Renal pelvis (tissue), 4 donors: ENCODE data around the gene NFATC3. TPM values are rescaled to one million over a fixed set of nuclear protein-coding genes. Genes with fewer than 3 reads are reported as not detected.

Source experiments
- DNase-seq: peaks from one replicate; pipeline ENCODE4 v3.0.0-alpha.2; 2013
- polyA plus RNA-seq, 3 donors: library from polyadenylated mRNA; unstranded; fragments of 120-200 nt; gene quantifications; one replicate each; pipeline ENCODE4 v1.2.1, GENCODE V29; 2013; ENCODE audit not compliant: insufficient read length in 3 of 3

NFATC3 gene
- polyA plus RNA-seq, 3 donors = 30.9 to 35.0 (median 33.5) TPM

DNA sequence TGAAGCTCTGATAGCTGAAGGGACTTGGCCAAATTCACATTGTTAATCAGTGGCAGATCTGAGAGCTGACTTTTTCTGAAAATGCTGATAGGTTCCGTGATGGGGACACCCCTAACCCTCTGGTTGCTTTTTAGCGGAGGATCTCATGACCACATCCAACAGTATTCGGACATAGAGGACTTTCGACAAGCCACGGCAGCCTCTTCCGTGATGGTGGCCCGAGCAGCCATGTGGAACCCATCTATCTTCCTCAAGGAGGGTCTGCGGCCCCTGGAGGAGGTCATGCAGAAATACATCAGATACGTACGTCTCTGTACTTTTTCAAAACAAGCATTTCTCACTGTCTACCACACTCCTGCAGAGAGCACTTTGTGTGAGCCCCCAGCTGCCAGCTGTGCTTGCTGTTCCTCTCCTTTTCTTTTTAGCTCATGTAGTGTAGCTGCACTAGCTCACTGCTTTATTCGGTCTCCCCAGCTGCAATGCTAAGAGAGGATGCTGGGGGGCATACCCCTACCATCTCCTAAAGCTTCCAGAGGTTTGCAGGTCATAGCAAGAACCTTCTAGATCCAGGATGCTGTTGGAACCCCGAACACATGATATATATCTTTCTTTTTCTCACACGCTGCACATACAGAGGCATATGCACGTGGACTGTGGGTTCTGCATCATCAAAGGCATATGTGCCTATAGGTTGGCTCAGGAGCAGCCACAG, 14.2 kb upstream of the NFATC3 start:
- DNase-seq = no peak

DNA sequence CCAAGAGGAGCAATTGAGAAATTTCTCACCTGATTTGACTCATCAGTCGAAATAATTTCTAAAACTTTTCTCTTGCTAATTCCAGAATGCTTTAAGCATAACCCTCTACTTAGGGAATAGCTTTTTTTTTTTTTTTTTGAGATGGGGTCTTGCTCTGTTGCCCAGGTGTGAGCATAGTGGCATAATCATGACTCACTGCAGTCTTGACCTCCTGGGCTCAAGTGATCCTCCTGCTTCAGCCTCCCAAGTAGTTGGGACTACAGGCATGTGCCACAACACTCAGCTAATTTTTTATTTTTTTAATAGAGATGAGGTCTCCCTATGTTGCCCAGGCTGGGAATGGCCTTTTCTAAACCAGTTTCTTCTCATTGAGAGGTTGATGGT, 13.7 kb upstream of the NFATC3 start:
- DNase-seq = no peak

GRCh38 chr16:68072038-68072695, 13.0 kb upstream of the NFATC3 start:
- DNase-seq = no peak

GRCh38 chr16:68073902-68074760, 11.0 kb upstream of the NFATC3 start:
- DNase-seq = no peak

DNA sequence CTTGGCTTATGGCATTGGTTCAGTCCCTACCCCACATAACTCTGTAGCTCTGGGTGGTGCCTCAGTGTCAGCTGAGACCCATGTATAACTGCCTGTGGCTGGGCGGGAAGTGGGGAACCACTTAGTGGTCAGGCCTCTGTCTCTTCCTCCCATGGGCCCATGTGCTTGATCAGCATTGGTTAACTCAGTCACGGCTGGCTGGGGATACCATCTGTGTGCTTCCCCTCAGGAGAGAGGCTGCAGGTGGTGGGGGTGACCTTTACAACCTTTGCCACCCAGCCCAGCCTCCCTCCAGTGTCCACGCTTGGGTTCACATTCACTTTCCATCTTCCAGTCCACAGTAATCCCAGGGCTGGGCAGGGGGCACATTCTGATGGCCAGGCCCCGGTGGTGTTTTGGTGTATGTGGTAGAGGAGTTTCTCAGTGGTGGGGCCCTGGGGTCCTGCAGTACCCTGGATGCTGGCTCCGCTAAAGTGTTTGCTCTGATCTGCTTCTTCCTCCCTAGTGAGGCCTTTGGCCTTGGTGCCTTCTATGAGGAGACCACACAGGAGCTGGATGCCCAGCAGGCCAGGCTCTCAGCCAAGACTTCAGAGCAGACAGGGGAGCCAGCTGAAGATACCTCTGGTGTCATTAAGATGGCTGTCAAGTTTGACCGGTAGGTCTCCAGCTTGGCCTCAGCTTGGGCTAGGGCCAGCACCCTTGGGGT, 10.2 kb upstream of the NFATC3 start:
- DNase-seq = no peak

DNA sequence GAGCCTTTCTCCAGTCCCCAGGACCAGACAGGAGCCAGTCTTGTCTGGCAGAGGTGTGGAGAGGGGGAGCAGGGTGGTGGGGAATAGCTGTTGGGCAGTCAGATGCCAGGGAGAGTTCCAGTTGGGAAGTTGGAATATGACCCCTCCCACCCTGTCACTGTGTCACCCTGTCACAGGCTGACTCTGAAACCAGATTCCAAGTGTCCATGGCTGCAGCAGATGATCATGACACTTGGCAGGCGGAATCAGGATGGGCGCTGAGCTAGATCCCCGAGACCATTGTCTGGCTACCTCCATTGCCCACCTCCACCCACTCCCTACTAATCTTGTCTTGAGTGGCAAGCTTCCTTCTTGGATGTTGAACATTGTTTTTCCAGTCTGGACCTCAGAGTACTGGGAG, 9.2 kb upstream of the NFATC3 start:
- no peak for DNase-seq

DNA sequence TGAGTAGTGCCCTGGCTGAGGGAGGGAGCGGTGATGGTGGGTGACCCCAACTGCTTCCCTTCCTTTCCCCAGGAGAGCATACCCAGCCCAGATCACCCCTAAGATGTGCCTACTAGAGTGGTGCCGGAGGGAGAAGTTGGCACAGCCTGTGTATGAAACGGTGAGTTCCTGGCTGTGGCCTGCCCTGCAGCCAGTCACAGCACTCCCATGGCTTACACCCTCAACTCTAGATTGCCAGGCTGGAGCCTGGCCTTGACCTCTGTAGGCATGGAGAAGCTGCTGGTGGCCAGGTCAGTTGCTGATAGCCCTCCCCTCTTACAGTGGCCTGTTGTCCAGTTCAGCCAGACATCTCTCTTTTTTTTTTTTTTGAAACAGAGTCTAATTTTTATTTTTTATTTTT, 8.6 kb upstream of the NFATC3 start:
- DNase-seq = no peak

- no peak for DNase-seq
Measured at GRCh38 chr16:68077866-68078700, 7.1 kb upstream of the NFATC3 start.

GRCh38 chr16:68078701-68079375, 6.3 kb upstream of the NFATC3 start:
- DNase-seq = no peak

GRCh38 chr16:68079376-68079625, 5.9 kb upstream of the NFATC3 start:
- no peak for DNase-seq

DNA sequence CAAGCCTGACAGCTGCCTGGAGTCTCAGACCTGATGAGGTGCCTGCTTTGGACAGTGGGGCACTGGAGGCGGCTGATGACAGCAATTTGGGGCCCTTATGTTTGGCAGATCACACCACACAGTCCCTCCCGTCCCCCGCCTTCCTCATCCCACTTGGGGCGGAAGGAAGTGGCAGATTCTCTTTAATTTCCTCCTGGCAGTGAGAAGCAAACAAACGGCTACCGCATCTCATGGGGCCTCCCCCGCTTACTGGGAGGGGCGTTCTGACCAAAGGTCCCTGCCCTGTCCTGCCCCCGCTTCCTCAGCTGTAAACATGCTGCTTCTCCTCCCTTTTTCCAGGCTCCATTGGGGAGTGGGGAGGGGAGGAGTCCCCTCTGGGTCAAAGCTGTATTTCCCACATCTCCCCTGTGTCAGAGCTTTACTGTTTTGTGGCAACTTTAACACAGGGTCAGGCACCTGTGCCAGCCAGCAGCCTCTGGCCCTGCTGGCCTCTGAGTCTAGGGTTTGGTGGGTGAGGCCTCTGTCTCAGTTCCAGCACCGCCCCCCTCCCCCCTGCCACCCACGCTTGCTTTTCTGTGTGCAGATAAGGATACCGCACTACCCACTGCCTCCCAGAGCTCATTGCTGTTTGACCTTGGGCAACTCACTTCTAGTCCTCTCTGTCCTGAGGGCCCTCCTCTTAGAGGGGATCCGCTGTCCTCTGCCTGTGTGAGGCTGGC, 5.4 kb upstream of the NFATC3 start:
- DNase-seq = peak; percentile 84

DNA sequence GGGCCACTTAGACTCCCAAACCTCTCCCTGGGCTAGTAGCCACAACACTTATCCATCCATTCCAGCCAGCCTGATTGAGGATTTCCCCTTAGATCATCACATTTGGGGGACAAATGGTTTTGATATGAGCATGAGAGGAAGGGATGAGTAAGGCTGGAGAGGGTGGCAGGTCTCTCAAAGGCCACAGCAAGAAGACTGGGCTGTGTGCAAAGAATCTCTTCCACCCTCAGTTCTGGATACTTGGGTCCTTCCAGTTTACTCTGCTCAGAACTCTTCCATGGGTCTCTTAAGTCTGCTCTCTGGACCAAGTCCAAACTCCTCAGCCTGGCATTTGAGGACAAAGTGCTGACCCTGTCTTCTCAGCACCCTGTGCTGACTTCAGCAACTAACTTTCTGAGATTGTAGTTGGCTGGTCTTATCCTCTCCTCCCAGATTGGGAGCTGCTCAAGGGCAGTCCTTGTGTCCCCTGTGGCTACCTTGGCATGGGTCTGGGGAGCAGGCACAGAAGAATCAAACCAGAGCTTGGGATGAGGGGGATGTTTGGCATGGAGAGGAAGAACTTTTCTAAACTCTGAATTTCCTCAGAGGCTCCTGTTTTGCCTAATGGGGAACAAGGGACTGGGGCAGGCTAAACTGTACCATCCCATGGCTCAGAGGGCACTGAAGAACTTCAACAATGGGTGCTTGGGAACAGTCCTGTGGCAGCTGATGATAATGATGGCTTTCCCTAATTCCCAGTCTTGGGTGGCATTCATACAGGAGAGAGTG, 3.1 kb upstream of the NFATC3 start:
- DNase-seq = no peak

DNA sequence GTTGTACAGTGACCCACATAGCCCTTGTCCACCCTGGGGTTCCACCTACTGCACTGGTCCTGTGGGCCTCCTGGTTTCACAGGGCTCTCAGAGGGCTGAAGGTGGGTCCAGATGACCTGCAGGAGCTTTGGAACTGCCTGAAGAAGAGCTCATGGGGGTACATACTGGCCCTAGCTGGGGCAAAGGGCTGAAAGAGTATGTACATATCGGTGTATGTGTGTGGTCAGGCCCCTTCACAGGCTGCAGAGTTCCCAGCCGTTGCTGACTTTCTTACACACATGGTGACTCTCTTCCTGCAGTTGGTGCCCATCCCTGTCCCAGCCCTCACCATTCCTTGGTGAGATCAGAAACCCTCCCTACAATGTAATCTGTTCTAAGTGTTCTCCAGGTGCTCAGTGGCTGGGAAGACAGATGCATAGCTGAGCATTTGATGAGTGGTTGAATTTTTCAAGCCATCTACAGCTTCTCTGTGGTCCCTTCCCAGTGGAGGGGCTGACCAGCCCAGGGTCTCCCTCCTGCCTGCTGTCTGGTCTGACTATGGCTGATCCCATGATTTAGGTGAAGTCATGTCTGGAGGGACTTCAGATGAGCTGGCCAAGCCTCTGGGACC, 2.4 kb upstream of the NFATC3 start:
- DNase-seq = no peak

DNA sequence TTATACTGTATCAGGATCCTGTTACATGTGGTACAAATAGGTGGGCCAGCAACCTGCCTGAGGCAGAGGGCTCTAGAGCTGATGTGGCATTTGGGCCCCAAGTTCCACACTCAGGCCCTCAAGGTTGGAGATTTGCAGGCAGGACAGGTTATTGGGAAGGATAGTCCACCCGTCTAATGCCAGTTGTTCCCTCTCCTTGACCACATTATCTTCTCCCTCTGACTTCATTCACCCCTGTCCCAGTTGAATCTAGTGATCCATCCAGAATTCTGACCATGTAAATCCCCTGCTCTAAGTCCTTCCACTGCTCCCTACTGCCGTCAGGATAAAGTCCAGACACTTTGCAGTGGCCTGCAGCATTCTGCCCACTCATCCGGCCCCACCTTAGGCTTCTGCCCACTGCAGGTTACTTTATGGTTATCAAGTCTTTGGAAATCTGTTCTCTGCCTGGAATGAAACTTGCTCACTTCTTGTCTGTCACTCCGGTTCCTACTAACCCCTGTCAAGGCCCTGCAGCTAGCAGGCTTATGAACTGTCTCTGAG, 1.9 kb upstream of the NFATC3 start:
- DNase-seq = no peak

DNA sequence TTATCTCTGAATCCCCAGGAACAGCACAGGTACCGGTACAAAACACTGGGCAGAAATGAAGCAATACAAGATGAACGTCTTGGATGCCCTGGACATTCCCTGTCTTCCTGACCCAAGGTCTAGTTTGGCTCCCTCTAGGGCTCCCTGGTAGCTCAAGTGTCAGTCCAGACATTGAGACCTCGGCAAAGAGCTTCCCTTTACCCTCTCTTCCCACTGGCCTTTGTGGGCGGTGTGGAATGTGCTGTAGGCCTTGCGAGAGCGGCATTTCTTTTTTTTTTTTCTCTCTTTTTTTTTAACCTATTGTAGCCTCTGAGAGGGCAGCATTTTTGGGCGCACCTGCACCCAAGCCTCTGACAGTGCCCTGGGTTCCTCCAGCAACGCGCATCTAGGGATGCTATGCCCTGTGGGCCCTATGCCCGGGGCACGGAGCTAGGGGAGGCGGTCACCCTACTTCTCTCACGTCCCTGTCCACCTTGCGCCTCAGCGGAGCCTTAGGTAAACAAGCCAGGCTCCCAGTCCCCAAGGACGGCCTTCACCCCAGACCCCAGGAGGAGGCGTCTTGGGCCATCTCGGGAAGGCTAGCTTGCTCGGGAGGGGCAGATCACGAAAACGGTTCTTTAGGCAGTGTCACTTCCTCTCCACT, 1.2 kb upstream of the NFATC3 start:
- no peak for DNase-seq

DNA sequence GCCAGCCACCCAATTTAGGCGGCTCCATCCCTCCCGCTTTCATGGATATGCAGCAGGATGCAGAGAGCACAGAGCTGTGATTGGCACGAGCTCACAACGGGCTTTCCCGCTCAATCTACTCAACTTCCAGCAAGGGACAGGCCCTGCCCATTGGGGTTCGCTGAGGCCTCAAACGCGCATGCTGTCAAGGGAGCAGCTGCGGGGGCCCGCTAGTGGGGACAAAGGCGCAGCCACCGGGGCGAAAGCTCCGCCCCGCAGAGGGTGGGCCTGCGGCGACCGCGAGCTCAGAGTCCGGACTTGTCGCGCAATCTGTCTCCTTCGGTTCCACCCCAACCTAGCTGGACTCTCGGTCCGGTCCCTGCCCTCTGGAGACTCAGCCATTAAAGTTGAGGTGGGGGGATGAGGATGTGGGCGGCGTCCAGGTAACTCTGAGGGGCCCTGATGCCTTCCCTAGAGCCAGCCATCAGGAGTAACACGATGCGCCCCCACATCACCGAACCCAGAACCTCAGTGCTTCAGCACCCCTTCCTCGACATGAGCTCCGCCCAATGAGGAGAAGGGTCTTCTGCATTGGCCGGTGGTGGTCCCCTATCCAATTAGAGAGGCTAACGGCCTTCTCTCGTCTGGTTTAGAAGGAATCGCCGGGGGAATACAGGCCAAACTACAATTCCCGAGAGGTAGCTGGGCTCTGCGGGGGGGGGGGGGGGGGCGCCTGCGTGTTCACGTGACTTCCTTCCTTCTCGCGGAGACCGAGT, 489 bp upstream of the NFATC3 start:
- peak; percentile 98 for DNase-seq

DNA sequence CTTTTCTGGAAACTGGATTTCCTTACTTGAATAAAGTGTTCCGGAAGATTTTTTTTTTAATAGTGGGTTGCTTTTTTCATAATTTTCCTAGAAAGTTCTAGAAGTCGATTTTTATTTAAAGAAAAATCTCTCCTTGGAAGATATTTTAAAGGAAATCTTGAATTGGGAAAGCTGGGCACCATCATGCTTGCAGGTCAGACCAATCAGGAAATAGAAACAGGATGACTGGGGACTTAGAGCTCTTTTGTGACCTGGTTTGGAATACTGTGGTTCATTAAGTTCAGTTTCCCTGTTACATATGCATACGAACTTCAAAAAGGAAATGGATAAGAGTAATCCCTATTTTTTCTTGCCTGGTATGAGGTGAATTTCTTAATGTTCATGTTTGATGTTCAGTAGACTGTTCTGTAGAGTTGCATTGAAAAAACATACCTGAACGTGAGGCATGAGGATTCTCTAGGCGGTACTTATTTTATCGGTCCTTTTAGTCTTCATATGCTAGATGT, 1.2 kb downstream of the NFATC3 start:
- DNase-seq = no peak
